ACHN (cell line): Measurements from ENCODE around the gene TAS2R41.
"Not testable (repeated sequence)": the region's sequence is repeated elsewhere in the genome, so short reads cannot be mapped to it uniquely, and the experiment has no call there.

Source experiments
- DNase-seq: peaks from one replicate; pipeline ENCODE4 v3.0.0-alpha.2; 2015
- in situ Hi-C: cut with HindIII; loops from 2 replicates; pipeline ENCODE4 v1.10.0; 2017; ENCODE audit warnings: low sequenced_read_pairs, low pct_ligation_motif_present, low pct_unique_long_range_greater_than_20kb

TAS2R41 gene

DNA sequence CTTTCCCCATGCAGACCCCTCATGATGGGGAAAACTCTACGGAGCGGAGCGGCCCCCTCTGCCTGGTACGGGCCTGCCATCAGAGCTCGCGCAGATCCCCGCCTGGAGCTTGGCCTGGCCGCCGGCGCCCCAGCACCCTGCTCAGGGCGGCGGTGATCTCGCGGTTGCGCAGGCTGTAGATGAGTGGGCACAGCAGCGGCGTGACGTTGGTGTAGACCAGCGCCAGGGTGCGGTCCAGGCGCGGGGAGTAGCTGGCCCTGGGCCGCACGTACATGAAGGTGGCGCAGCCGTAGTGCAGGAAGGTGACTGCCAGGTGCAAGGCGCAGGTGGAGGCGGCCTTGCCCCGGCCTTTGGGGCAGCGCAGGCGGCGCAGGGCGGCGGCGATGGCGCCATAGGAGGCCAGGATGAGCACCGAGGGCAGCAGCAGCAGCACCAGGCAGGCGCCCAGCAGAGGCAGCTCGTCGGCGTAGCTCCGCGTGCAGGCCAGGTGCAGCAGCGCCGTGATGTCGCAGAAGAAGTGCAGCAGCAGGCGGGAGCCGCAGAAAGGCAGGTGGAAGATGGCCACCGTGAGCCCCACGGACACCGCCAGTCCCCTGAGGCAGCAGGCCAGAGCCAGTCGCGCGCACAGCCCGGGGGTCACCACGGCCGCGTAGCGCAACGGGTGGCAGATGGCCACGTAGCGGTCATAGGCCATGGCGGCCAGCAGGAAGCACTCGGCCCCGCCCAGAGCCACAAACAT lies 33.4 kb downstream of the TAS2R41 start:
- DNase-seq = no peak
- in situ Hi-C loops = no loop called here

DNA sequence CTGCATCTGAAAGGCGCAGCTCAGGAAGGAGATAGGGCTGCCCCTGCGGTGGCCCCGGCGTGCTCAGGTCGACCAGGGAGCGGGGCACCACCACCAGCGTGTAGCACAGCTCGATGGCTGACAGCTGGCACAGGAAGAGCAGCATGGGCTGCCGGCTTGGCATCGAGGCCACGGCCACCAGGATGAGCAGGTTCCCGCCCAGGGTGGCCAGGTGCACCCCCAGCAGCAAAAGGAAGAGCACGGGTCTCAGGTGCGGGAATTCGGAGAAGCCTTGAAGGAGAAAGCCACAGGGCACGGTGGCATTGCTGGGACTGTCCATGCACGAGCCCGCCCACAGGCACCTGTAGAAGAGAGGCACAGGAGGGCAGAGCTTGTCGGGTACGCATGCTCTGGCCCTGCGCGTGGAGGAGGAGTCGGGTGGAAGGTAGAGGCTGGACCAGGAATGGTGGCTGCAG lies 33.9 kb downstream of the TAS2R41 start:
- no peak for DNase-seq
- in situ Hi-C loops = no loop called here

DNA sequence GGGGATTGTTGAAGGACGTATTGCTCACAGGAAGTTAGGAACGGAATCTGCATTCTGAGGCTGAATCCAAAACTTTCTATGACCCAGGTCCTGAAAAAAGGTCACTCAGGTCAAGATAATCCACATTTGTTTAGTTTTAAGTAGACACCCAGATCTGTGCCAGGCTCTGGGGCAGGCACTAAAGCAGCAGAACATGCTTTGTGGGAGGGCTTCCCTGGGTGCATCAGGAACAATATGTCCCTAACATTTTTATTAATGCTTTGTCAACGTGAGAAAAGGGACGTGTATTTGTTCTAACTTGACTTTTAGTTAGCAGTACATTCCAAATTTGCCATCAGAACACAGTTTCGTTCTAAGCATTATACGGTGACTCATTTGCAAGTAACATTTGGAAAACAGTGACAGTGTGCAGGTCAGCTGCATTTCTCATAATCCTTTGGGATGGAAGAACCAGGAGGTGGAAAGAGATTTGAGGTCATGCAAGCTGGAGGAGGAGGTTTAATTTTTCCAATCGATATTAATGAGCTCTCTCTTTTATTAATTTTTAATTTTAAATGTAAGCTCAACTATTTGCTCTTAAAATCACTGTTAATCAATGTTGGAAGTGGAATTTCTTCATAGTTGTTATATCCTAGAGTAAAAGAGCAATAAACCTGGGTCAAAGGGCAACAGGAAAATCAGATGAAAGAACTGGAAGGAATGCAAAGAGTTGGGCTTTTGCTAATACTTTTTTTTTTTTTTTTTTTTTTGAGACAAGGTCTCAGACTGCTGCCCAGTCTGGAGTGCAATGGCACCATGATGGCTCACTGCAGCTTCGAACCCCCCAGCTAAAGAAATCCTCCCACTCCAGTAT lies 35.0 kb downstream of the TAS2R41 start:
- in situ Hi-C loops = no loop called here
- DNase-seq = no peak

DNA sequence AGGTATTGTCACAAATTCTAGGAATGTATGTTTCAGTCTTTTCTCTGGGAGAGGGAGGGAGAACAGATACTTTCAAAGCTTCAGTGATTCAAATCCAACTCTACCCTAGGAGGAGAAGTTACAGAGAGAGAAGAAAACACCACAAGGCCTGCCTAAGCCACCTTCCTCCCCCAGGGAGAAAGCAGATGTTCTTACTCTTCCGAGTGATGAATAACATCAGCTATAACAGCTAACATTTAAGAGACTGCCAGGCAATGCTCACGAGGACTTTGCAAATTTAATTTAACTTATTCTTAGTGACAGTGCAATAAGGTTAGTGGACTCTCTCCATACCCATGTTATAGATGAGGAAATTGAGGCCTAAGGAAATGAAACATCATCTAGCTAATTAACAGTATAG lies 36.8 kb downstream of the TAS2R41 start:
- in situ Hi-C loops = no loop called here
- no peak for DNase-seq

DNA sequence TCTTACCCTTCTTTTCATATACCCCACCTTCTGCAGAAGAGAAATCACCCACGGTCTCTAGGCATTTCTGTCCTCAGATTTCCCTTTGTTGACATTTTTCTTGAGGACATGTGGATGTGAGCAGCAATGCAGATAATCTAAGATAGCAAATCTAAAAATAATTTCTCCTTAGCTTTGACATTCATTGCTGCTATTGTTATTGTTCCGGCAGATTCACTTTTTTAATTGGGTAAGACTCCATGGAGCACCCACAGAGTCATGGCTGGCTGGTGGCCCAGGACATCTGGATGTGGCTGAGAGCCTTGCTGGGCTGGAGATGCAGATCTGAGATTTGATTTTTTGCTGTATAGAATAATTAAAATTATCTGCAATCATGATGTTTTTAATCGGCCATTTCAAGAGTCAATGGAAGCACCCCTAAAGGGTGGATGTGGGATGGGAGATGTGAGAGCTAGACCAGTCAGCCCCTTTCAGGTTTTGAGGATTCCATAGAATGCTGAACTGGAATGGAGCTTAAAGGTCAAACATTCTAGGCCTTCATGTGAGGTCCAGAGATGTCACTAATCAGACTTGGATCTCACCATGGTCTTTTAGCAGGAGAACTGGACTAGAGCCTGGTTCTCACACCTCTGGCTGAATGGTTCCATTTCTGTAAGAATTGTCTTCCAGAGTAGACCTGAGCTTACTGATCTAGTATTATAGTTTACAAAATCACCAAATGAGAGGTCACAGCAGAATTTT lies 37.5 kb downstream of the TAS2R41 start:
- in situ Hi-C loops = no loop called here
- no peak for DNase-seq

DNA sequence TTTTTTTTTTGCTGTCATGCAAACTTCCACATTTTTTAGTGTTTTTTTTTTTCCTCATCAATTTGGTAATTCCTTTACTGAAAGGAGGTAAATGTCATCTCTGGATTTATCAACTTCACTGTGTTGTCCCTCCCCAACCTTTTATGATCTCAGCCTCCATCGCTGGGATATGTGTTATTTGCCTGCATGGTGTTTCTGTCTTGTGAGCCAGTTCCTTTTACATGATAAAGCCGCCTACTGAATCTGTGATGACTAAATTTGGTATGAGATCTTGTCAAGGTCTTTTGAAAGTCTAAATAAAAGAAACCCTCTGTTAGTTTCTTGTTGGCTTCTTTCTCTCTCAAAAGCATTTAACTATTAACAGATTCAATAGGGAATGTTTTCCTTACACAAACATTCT lies 39.3 kb downstream of the TAS2R41 start:
- DNase-seq = no peak
- in situ Hi-C loops = no loop called here

DNA sequence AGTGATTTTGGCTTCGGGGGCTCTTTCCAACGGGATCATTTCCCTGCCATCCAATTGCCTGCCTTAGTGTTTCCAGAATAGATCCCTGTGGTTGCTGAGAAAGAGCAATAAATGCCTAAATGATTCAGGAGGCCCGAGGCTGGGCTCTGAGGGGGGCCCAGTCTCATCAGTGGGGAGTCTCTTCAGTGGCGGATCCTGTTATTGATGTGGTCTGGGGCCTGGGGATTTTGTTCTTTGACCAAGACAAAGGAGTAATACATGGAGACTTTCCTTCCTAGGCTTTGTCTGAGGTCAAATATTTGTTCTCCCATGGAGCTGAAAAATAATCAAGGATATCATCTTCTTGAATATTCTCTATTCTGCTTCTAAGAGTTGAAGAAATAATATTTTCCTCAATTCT lies 40.8 kb downstream of the TAS2R41 start:
- no peak for DNase-seq
- in situ Hi-C loops = no loop called here

DNA sequence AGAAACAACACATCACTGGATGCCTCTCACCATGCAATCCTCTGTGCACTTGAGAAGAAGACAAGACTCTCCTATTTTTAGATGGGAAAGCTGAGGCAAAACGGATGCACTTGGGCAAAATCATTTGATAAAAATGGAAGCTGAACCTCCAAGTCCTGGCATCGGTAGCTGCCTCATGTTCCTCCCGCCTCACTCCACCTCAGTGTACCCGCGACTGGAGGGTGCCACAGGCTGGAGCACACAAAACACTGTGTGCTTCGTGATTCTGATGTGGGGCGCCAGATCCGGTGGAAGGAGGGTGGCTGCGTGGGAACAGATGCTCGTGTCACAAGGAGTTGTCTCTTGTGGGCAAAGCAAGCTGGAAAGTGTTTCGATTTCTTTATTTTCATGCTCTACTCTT lies 41.3 kb downstream of the TAS2R41 start:
- no peak for DNase-seq
- in situ Hi-C loops = no loop called here

DNA sequence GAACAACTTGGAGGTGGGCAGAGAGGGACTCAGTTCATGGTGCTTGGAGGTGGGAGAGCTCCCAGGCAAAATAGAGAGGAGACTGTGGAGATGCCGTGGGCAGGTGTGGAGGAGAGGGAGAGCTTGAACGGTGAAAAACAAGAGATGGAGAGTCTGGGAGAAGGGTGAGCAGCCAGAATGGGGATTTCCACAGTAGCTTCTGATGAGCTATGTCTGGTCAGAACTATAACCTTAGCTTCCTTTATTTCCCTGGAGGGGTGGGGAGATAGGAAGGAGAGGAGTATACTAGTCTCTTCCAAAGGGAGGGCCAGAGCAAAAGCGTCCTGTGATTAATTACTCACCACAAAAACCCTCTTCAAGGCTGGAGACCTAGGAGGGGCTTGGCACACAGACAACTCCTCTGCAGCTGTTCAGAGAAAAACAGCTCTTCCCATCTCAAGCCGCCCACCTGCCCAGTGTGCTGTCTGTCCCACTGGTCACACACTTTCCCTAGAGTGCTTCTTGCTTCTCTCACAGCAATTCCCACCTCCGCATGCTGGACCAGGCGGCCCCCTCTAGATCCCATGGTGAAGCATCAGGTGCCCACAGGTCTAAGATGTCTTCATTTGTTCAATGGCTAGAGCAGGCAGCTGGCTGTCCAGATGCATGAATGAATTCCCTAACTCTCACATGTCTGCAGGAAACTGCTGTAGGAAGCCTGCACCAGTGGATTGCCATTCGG lies 41.9 kb downstream of the TAS2R41 start:
- in situ Hi-C loops = no loop called here

DNA sequence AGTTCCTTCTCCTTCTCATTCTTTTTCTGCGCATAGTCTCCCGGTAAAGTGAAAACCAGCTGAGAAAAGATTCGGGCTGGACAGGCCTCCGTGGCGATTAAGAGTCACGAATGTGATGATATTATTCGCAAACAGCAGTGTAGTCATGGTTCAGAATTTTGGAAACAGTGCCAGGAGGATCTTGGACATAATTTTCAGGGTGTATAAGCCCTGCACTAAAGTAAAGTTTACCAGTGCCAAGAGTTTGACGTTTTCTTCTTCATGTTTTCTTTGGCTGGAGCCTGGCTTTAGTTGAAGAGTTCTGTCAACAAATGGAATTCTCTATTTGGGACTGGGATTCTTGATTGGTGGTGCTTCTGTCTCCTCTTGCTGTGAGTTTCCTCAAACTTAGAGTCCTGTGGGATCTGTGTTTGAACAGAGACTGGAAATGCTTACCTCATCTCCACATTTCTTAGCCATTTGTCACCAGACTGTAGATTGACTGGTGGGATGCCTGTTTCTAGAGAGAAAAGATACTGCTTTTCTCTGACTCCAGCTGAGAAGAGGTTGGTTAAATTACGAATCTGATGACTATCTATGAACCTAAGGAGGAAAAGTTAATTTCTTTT lies 44.7 kb downstream of the TAS2R41 start:
- in situ Hi-C loops, DNase-seq: not testable (repeated sequence)

More for the DNA sequence above, 41.9 kb downstream of the TAS2R41 start:
- no peak for DNase-seq
